HG02571 (cell line): ENCODE results near the gene RAPGEF1.

Source experiments
- ATAC-seq: cut with Tn5 transposase; IDR thresholded peaks from one replicate; pipeline ENCODE4 v1.9.1; 2021; ENCODE audit warnings: mild to moderate bottlenecking, moderate library complexity; ENCODE audit not compliant: unreplicated experiment

RAPGEF1 gene

DNA sequence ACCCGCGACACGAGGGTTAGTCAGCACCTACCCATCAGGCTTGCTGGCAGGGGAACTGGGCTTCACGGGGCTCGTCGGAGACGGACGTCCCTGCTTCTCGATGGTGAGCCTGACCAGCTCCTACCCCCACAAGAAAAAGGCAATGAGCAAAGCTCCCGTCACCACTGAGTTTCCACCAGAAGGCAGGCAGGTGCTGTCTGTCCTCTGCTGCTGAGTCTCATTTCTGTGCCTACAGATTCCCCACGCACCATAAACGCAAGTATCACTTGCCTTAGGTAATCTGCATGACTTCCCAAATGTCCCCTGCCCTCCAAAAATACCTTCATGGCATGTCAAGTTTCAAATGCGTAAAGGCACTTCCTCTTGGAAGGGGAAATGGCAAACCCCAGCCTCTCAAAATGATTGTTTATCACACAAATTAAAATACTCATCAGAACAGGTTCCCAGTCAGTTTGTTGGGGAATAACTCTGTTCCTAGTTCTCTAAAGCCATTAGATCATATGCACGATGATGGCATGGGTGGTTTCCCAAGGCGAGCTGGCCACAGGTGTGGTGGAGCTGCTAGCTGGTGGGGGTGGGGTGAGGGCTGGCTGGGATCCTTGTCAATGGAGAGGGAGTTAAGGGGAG, 109.6 kb downstream of the RAPGEF1 start:
- ATAC-seq, result peak; percentile 50

- no peak for ATAC-seq
Observed at GRCh38 chr9:131629825-131630204, 110.1 kb downstream of the RAPGEF1 start.

- no peak for ATAC-seq
Observed at GRCh38 chr9:131629226-131629500, 110.7 kb downstream of the RAPGEF1 start.

- ATAC-seq, result no peak
Observed at GRCh38 chr9:131628459-131629225, 111.2 kb downstream of the RAPGEF1 start.

GRCh38 chr9:131627648-131628458, 112.0 kb downstream of the RAPGEF1 start:
- peak; percentile 35 for ATAC-seq

DNA sequence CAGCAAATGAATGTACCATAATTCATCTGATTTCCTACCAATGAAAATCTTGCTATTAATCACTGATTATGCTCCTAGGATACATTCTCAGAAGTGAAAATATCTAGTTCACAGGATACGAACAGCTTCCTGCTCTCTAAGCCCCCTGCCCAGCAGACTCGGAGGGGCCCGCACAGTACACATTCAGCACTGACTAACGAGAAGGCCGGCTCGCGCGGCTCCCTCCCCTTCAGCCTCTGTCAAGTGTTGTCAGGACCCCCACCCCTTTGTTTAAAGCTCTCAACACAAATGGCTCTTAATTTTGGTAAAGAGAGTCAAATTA, 112.6 kb downstream of the RAPGEF1 start:
- no peak for ATAC-seq

DNA sequence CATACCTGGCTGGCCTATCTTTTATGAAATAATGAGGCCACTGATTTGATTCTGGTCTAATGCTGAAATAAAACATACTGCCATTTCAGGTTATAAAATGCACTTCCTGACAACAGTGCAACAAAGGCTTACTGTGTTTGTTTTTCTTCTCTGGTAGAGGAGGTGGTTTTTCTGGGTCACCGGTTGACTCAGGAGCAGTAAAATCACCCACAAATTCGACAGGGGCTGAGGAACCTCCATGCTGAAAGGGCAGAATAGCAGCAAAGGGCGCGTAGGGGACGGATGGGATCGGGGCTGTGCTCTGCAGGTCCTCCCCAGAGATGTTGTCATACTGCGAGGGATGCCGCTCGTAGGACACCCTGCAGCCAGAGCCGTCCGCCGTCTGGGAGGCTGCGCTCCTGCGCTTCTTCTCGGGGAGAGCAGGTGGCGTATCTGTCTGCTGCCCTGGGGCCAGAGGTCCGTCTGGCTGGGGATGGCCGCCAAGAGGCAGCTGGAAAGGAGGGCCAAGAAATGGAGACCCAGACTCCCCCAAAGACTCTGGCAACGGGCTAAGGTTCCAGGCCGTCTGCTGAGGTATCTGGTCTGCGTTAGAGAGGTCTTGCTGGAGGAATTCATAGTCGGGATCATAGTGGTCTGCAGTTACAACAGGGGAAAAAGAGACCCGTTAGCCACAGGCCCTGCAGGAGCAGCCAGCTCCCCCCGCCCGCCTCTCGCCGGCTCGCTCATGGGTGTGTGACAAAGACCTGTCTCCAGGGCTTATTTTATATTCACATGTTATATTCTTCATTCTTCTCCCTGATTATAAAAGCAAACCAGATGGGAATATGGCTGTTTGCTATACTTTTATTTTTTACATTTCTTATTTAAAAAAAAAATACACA, 113.8 kb downstream of the RAPGEF1 start:
- ATAC-seq, result no peak

DNA sequence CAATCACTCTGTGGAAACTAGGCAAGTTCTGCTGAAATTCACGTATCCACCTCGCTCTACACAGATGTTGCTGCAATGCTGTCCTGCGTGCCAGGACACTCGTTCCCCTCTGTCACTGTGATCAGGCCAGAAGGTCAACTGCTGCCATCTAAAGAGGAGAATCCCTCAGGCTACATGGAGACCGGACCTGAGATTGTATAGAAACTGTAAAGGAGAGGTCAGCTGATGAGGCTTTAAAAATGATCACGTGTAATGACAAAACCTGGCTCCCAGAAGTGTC, 114.4 kb downstream of the RAPGEF1 start:
- no peak for ATAC-seq

- no peak for ATAC-seq
Observed at GRCh38 chr9:131624636-131625507, 115.0 kb downstream of the RAPGEF1 start.

DNA sequence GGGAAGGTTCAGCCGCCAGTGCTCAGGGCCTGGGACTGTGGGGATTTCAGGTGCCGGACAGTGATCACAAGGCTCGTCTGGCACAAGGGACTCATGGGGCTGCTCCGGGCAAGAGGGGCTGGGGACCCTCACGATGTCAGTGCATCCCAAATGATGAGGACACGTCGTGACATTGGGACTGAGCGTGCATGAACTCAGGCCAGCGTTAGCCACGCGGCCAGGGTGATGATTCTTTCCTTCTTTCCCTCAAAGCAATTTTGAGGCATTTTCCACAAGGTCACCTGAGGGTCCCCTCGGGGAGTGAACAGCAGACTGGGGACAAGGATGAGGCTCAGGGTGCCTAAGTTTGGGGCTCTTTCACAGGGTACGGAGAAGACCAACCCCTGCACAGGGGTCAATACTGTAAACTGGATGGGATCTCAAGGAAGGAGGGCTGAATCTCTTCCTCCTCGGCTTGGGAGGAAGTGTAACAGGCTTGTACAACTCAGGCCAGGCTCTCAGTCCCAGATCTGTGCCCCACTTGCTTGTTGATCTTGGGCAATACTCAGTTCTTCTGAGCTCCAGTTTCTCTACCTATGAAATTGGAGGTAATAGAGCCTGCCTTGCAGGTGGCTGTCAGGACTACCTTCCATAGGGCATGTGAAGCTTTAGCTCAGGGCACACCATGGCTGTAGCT, 116.1 kb downstream of the RAPGEF1 start:
- no peak for ATAC-seq

DNA sequence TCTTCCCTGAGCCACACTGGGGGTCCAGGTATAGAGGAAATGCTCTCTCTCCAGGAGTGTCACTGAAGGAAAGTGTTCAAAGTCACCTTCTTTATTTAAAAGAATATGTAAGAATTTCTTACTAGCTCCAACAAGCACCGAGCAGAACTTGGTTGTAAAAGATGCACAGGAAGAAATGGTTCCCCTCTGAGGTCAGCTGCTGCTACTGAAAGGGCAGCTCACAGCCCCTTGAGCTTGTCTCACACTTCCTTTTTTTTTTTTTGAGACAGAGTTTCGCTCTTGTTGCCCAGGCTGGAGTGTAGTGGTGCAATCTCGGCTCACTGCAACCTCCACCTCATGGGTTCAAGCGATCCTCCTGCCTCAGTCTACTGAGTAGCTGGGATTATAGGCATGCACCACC, 117.4 kb downstream of the RAPGEF1 start:
- ATAC-seq, result no peak

- no peak for ATAC-seq
Observed at GRCh38 chr9:131621551-131622358, 118.1 kb downstream of the RAPGEF1 start.

GRCh38 chr9:131620764-131621520, 118.9 kb downstream of the RAPGEF1 start:
- no peak for ATAC-seq

GRCh38 chr9:131619680-131620079, 120.2 kb downstream of the RAPGEF1 start:
- no peak for ATAC-seq

DNA sequence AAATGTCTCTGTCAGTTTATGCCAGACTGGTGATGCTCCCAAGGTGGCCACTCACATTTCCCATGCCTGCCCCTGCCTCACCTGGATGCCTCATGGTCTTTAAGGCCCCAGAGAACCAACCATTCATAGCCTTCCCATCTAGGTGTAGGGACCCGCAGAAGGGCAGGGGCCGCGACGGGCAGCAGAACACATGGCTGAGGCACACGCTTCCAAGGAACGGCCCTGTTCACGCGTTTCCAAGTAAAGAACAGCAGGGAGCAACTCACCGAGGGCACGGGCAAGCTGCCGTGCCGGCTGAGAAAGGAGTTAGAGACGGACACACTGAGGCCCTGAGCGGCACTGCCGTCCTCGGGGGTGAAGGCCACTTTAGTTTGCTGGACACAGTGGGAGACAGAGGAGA, 121.1 kb downstream of the RAPGEF1 start:
- no peak for ATAC-seq

GRCh38 chr9:131618071-131618479, 121.8 kb downstream of the RAPGEF1 start:
- ATAC-seq, result no peak

DNA sequence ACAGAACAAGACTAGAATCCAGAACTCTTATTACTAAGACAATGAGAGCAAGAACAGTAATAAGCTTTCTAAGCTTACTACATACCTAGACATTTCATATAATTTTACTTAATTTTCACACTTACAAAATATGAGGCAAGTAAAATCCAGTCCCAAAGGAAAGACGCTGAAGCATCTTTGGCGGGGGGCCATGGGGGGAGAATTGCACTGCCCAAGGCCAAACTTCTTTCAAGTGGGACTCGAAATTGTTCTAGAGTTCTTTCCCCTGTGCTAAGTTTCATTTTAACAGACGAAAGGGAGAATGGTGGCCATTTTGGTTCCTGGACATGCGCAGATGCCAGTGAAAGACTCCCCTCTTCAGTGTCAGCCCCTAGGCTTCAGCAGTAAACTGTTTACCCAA, 122.3 kb downstream of the RAPGEF1 start:
- no peak for ATAC-seq

DNA sequence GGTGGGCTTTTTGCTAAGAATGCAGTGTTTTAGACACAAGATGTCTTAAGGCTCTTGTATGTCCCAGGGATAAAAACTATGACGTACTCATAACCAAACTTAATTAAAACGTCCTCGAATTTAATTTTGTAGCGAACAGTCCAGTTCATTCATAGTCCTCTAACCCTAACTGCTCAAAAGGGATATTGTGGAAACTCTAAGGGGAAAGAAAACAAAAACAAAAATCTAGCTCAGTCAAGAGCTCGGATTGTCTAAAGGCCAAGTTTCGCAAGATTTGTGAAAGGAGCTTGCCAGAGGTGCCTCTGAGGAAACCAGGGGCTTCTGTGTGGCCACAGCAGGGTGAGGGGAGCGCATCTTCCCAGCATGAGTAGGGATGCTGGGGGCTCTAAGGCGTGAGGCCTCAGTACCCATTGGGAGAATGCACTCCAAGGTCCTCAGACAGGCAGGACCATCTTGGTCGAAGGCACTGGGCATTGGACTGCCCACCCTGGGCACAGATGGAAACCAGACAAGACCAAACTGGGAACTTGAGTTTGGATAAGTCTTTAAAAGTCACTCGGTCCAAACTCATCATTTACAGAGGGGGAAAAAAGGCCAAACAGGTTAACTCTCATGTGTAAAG, 122.8 kb downstream of the RAPGEF1 start:
- ATAC-seq, result no peak
